ENCODE data around the gene PTCD3. TPM values are rescaled to one million over a fixed set of nuclear protein-coding genes. Genes with fewer than 3 reads are reported as not detected.

The PTCD3 gene
- total RNA-seq, 1 donor from 2014 or later, result 66.1 TPM

- Histone ChIP-seq H3K4me3 (ENCODE audit: low read depth, low read length) (no peak overlapping the region), H3K36me3 (ENCODE audit: control insufficient read depth, insufficient read depth, low read length) (peaks cover 3% of the 10 kb centered on the region), H3K27me3 (ENCODE audit: control insufficient read depth, insufficient read depth, low read length) (no peaks in the 10 kb centered on the region)
- DNase-seq (ENCODE audit: low read depth), result no peak
- TF ChIP-seq, protein P1, sequence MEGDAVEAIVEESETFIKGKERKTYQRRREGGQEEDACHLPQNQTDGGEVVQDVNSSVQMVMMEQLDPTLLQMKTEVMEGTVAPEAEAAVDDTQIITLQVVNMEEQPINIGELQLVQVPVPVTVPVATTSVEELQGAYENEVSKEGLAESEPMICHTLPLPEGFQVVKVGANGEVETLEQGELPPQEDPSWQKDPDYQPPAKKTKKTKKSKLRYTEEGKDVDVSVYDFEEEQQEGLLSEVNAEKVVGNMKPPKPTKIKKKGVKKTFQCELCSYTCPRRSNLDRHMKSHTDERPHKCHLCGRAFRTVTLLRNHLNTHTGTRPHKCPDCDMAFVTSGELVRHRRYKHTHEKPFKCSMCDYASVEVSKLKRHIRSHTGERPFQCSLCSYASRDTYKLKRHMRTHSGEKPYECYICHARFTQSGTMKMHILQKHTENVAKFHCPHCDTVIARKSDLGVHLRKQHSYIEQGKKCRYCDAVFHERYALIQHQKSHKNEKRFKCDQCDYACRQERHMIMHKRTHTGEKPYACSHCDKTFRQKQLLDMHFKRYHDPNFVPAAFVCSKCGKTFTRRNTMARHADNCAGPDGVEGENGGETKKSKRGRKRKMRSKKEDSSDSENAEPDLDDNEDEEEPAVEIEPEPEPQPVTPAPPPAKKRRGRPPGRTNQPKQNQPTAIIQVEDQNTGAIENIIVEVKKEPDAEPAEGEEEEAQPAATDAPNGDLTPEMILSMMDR (IDR thresholded peaks at IDR 0.05; ENCODE audit: insufficient read depth, low read length, poor library complexity, severe bottlenecking), result peak; percentile 40
These were observed 17.8 kb upstream of the PTCD3 start for GRCh38 chr2:86087936-86088850.

DNA sequence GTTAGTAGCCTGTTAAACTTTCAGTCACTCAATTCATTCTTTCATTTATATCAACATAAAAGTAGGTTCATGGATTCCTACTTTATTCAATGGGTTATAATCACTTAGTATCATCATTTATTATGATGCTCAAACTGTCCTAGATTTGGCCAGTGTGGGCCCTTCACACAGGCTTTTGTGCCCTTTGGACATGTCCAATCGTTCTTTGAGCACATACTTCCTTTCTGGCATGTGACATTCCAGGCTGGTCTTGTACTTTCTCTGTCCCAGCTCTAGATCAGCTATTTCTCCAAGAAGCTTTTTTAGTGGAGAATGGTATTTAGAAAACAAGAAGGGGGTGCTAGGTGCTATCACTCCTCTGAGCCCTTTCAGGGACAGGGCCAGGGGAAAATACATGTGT lies 11.8 kb upstream of the PTCD3 start:
- no peak for DNase-seq (ENCODE audit: low read depth)
- no peaks in the 10 kb centered on the region for H3K27me3 ChIP-seq (ENCODE audit: control insufficient read depth, insufficient read depth, low read length)
- no peak overlapping the region for H3K4me3 ChIP-seq (ENCODE audit: low read depth, low read length)
- TF ChIP-seq, protein P1 (IDR thresholded peaks at IDR 0.05; ENCODE audit: insufficient read depth, low read length, poor library complexity, severe bottlenecking), result no peak
- H3K36me3 ChIP-seq (ENCODE audit: control insufficient read depth, insufficient read depth, low read length), result peaks cover 2% of the 10 kb centered on the region

DNA sequence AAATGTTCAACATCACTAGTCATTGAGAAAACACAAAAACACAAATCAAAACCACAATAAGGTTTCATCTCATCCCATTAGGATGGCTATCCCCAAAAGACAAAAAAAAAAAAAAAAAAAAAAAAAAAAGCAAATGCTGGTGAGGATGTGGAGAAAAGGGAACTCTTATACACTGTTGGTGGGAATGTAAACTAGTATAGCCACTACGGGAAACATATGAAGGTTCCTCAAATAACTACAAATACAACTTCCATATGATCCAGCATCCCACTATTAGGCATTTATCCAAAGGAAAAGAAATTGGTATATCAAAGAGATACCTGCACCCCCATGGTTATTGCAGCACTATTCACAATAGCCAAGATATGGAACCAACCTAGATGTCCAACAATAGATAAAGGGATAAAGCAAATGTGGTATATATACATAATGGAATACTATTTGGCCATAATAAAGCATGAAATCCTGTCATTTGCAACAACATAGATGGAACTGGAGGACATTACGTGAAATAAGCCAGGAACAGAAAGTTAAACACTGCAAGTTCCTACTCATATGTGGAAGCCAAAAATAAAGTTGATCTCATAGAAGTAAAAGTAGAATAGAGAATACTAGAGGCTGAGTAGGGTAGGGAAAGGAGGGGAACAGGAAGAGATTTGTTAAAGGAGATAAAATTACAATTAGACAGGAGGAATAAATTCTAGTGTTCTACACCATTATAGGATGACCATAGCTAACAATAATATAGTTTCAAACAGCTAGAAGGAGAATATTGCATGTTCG lies 8.7 kb upstream of the PTCD3 start:
- H3K27me3 ChIP-seq (ENCODE audit: control insufficient read depth, insufficient read depth, low read length), result no peaks in the 10 kb centered on the region
- H3K36me3 ChIP-seq (ENCODE audit: control insufficient read depth, insufficient read depth, low read length), result peaks cover 1% of the 10 kb centered on the region
- H3K4me3 ChIP-seq (ENCODE audit: low read depth, low read length), result no peak overlapping the region
- no peak for DNase-seq (ENCODE audit: low read depth)
- TF ChIP-seq, protein P1 (IDR thresholded peaks at IDR 0.05; ENCODE audit: insufficient read depth, low read length, poor library complexity, severe bottlenecking), result no peak

DNA sequence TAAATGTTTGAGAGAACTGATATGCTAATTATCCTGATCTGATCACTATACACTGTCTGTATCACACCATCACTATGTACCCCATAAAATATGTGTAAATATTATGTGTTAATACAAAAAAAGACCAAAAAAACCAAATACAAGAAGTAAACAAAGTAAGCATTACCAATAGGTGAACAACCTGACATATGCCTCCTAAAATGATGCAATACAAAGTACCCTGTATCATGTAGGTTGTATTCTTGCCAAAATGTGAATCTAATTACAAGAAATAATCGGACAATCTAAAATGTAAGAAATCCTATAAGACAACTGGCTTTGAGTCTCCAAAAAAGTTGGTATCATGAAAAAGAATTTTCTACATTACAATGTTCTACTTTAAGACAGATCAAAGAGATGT lies 8.1 kb upstream of the PTCD3 start:
- peaks cover 1% of the 10 kb centered on the region for H3K36me3 ChIP-seq (ENCODE audit: control insufficient read depth, insufficient read depth, low read length)
- H3K27me3 ChIP-seq (ENCODE audit: control insufficient read depth, insufficient read depth, low read length), result no peaks in the 10 kb centered on the region
- no peak overlapping the region for H3K4me3 ChIP-seq (ENCODE audit: low read depth, low read length)
- TF ChIP-seq, protein P1 (IDR thresholded peaks at IDR 0.05; ENCODE audit: insufficient read depth, low read length, poor library complexity, severe bottlenecking), result no peak
- no peak for DNase-seq (ENCODE audit: low read depth)

DNA sequence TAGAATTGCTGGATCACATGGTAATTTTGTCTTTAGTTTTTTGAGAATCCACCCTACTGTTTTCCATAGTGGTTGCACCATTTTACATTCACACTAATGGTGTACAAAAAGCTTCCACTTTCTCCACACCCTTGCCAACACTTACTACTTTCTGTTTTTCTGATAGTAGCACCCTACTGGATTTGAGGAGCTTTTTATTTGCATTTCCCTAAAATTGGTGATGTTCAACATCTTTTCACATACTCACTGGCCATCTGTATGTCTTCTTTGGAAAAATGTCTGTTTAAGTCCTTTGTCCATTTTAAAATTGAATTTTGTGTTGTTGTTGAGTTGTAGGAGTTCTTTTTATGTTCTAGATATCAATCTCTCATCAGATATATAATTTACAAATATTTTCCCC lies 3.9 kb upstream of the PTCD3 start:
- no peaks in the 10 kb centered on the region for H3K27me3 ChIP-seq (ENCODE audit: control insufficient read depth, insufficient read depth, low read length)
- DNase-seq (ENCODE audit: low read depth), result no peak
- peaks cover 2% of the 10 kb centered on the region for H3K36me3 ChIP-seq (ENCODE audit: control insufficient read depth, insufficient read depth, low read length)
- H3K4me3 ChIP-seq (ENCODE audit: low read depth, low read length), result no peak overlapping the region
- TF ChIP-seq, protein P1 (IDR thresholded peaks at IDR 0.05; ENCODE audit: insufficient read depth, low read length, poor library complexity, severe bottlenecking), result no peak
